HAP-1 (cell line): Measurements from ENCODE around the gene CEMP1.
"Not testable (repeated sequence)": the region's sequence is repeated elsewhere in the genome, so short reads cannot be mapped to it uniquely, and the experiment has no call there.

Source experiments
- DNase-seq, 2 experiments: peaks; one replicate each; pipeline ENCODE4 v3.0.0-alpha.2; 2016 to 2020; ENCODE audit warnings: low spot score in 2 of 2
- H3K27me3 ChIP-seq: fragments of 250-450 bp; sonication (Bioruptor Pico); 2 replicates; pipeline ENCODE4 v1.5.1; 2020; ENCODE audit warnings: low read depth, mild to moderate bottlenecking, moderate library complexity
- H3K36me3 ChIP-seq: fragments of 250-450 bp; sonication (Bioruptor Pico); replicated peaks from 2 replicates; pipeline ENCODE4 v1.5.1; 2020; ENCODE audit warnings: mild to moderate bottlenecking
- H3K4me1 ChIP-seq: fragments of 250-450 bp; sonication (Bioruptor Pico); 2 replicates; pipeline ENCODE4 v1.5.1; 2020; ENCODE audit warnings: mild to moderate bottlenecking
- H3K4me3 ChIP-seq: fragments of 250-450 bp; sonication (Bioruptor Pico); 2 replicates; pipeline ENCODE4 v1.5.1; 2020; ENCODE audit warnings: mild to moderate bottlenecking, moderate library complexity
- H3K9me3 ChIP-seq: fragments of 250-450 bp; sonication (Bioruptor Pico); 2 replicates; pipeline ENCODE4 v1.5.1; 2020; ENCODE audit warnings: mild to moderate bottlenecking, moderate library complexity
- in situ Hi-C: fragments of 300-500 bp; cut with MboI; formaldehyde crosslinking; loops from 3 replicates; pipeline ENCODE4 v1.14.3; 2020; ENCODE audit warnings: low sequenced_read_pairs, inconsistent platforms, mixed read lengths

CEMP1 gene

GRCh38 chr16:2550283-2550878 lies 19.2 kb upstream of the CEMP1 start:
- H3K36me3 ChIP-seq, in situ Hi-C loops, H3K27me3 ChIP-seq, H3K9me3 ChIP-seq, DNase-seq, H3K4me1 ChIP-seq, H3K4me3 ChIP-seq: not testable (repeated sequence)

GRCh38 chr16:2543771-2544170 lies 12.6 kb upstream of the CEMP1 start:
- in situ Hi-C loops, H3K27me3 ChIP-seq, H3K36me3 ChIP-seq, H3K4me1 ChIP-seq, H3K9me3 ChIP-seq, H3K4me3 ChIP-seq, DNase-seq: not testable (repeated sequence)

- DNase-seq, in situ Hi-C loops, H3K27me3 ChIP-seq, H3K9me3 ChIP-seq, H3K36me3 ChIP-seq, H3K4me3 ChIP-seq, H3K4me1 ChIP-seq: not testable (repeated sequence)
These were observed 10.2 kb upstream of the CEMP1 start for GRCh38 chr16:2541409-2541808.

- H3K9me3 ChIP-seq, H3K4me1 ChIP-seq, H3K27me3 ChIP-seq, in situ Hi-C loops, H3K4me3 ChIP-seq, H3K36me3 ChIP-seq, DNase-seq: not testable (repeated sequence)
These were observed 9.7 kb upstream of the CEMP1 start for GRCh38 chr16:2540912-2541311.

GRCh38 chr16:2539845-2540458 lies 8.7 kb upstream of the CEMP1 start:
- H3K27me3 ChIP-seq, H3K4me3 ChIP-seq, H3K4me1 ChIP-seq, H3K9me3 ChIP-seq, H3K36me3 ChIP-seq: not testable (repeated sequence)
- in situ Hi-C loops: loop anchor here (5.0 kb wide), 1 partner anchor 57 kb away; no protein-coding TSS in a partner anchor
- DNase-seq: peak in 1 of 2 experiments; percentile 54

- H3K4me1 ChIP-seq, H3K9me3 ChIP-seq, DNase-seq, H3K36me3 ChIP-seq, H3K27me3 ChIP-seq: not testable (repeated sequence)
- H3K4me3 ChIP-seq: peak overlapping the region; percentile 32
- in situ Hi-C loops: loop anchor here (5.0 kb wide), 1 partner anchor 58 kb away; no protein-coding TSS in a partner anchor
These were observed 8.1 kb upstream of the CEMP1 start for GRCh38 chr16:2539192-2539844.

GRCh38 chr16:2537451-2538379 lies 6.5 kb upstream of the CEMP1 start, which contains the start of gene PDPK1:
Gene PDPK1, plus strand, starts transcription at chr16:2538021. Its CDS starts 92 bp downstream, at chr16:2538113.
- H3K27me3 ChIP-seq: no peaks in the 10 kb centered on the region
- peak; percentile 88 to 94 for DNase-seq
- H3K9me3 ChIP-seq: no peaks in the 10 kb centered on the region
- H3K4me1 ChIP-seq: peaks cover 6% of the 10 kb centered on the region
- peak within 1 kb of the TSS; percentile 53 for H3K4me3 ChIP-seq
- no peaks in the 10 kb centered on the region for H3K36me3 ChIP-seq
- in situ Hi-C loops: loop anchor here (5.0 kb wide), 1 partner anchor 60 kb away; no protein-coding TSS in a partner anchor

GRCh38 chr16:2535625-2536013 lies 4.4 kb upstream of the CEMP1 start:
- Histone ChIP-seq H3K36me3 (no peaks in the 10 kb centered on the region; the same call in 1 of the 2 replicates), H3K4me1 (peaks cover 15% of the 10 kb centered on the region), H3K27me3 (no peaks in the 10 kb centered on the region), H3K9me3 (no peaks in the 10 kb centered on the region), H3K4me3 (no peak overlapping the region)
- no peak for DNase-seq
- in situ Hi-C loops: loop anchor here (5.0 kb wide), 1 partner anchor 62 kb away; no protein-coding TSS in a partner anchor

- H3K9me3 ChIP-seq, H3K36me3 ChIP-seq, in situ Hi-C loops, H3K4me3 ChIP-seq, H3K27me3 ChIP-seq: not testable (repeated sequence)
- H3K4me1 ChIP-seq: peaks cover 15% of the 10 kb centered on the region
- DNase-seq: peak in 1 of 2 experiments; percentile 7
These were observed 3.1 kb upstream of the CEMP1 start for GRCh38 chr16:2534335-2534734.

- Histone ChIP-seq H3K27me3 (no peaks in the 10 kb centered on the region), H3K4me3 (no peak overlapping the region), H3K36me3 (no peaks in the 10 kb centered on the region; the same call in none of the 2 replicates), H3K9me3 (no peaks in the 10 kb centered on the region), H3K4me1 (peaks cover 15% of the 10 kb centered on the region)
- no peak for DNase-seq
- in situ Hi-C loops: no loop called here
These were observed 2.7 kb upstream of the CEMP1 start for GRCh38 chr16:2533912-2534311.

- H3K9me3 ChIP-seq, H3K27me3 ChIP-seq, DNase-seq, H3K36me3 ChIP-seq, in situ Hi-C loops: not testable (repeated sequence)
- peak overlapping the region; percentile 37 for H3K4me3 ChIP-seq
- H3K4me1 ChIP-seq: peaks cover 15% of the 10 kb centered on the region
These were observed 2.0 kb upstream of the CEMP1 start for GRCh38 chr16:2533142-2533755.

- peak overlapping the region; percentile 37 for H3K4me3 ChIP-seq
- H3K4me1 ChIP-seq: peaks cover 15% of the 10 kb centered on the region
- peak in 1 of 2 experiments; percentile 76 for DNase-seq
- in situ Hi-C loops: no loop called here
- no peaks in the 10 kb centered on the region for H3K27me3 ChIP-seq
- H3K9me3 ChIP-seq: no peaks in the 10 kb centered on the region
- H3K36me3 ChIP-seq: peaks cover 10% of the 10 kb centered on the region
These were observed 1.4 kb upstream of the CEMP1 start for GRCh38 chr16:2532494-2533141.
